ENCODE results near the gene PIEZO2. TPM values are rescaled to one million over a fixed set of nuclear protein-coding genes. Genes with fewer than 3 reads are reported as not detected.
A peak's percentile ranks its signal among the peaks of the same experiment; 100 is the strongest.

PIEZO2 gene
- total RNA-seq, 1 donor from 2014 or later = 5.3 TPM

GRCh38 chr18:10839421-10839820, 309.9 kb downstream of the PIEZO2 start:
- H3K9me3 Mint-ChIP-seq (ENCODE audit: unreplicated experiment) = peaks cover 9% of the 10 kb centered on the region
- no peak overlapping the region for H3K4me3 ChIP-seq (ENCODE audit: insufficient read depth, low read depth, low read length)
- no peaks in the 10 kb centered on the region for H3K9me3 ChIP-seq (ENCODE audit: insufficient read depth, low read depth, low read length)
- H3K36me3 ChIP-seq (ENCODE audit: insufficient read depth, low read length) = no peaks in the 10 kb centered on the region
- H3K4me1 ChIP-seq (ENCODE audit: insufficient read depth, low read length) = no peaks in the 10 kb centered on the region
- H3K9ac ChIP-seq (ENCODE audit: low read length) = no peak overlapping the region
- peaks cover 7% of the 10 kb centered on the region for H3K4me1 Mint-ChIP-seq (ENCODE audit: low read depth, unreplicated experiment)
- no peaks in the 10 kb centered on the region for H4K20me1 ChIP-seq (ENCODE audit: insufficient read depth, low read length)
- no peak overlapping the region for H3K27ac Mint-ChIP-seq (ENCODE audit: unreplicated experiment)
- H3K27ac ChIP-seq (ENCODE audit: low read depth, low read length) = no peak overlapping the region
- no peak overlapping the region for H3K4me3 Mint-ChIP-seq (ENCODE audit: unreplicated experiment)
- H3K27me3 Mint-ChIP-seq (ENCODE audit: low read depth, unreplicated experiment) = peaks cover 2% of the 10 kb centered on the region
- H3K4me2 ChIP-seq (ENCODE audit: low read length) = no peak overlapping the region
- no peaks in the 10 kb centered on the region for H3K79me2 ChIP-seq (ENCODE audit: insufficient read depth, low read length)
- no peak for DNase-seq (ENCODE audit: low read depth)
- peaks cover 3% of the 10 kb centered on the region for H3K36me3 Mint-ChIP-seq (ENCODE audit: low read depth, unreplicated experiment)
- H2AFZ ChIP-seq (ENCODE audit: low read depth, low read length) = no peak overlapping the region
- TF ChIP-seq CTCF (IDR thresholded peaks at IDR 0.05; ENCODE audit: insufficient read depth, low read depth, low read length) (no peak), EZH2 (IDR thresholded peaks at IDR 0.05; ENCODE audit: insufficient read depth, low read length) (no peak)
- no peaks in the 10 kb centered on the region for H3K27me3 ChIP-seq (ENCODE audit: insufficient read depth, low read length)
- no peak for FAIRE-seq

GRCh38 chr18:10838553-10838952, 310.8 kb downstream of the PIEZO2 start:
- H3K9me3 ChIP-seq (ENCODE audit: insufficient read depth, low read depth, low read length) = no peaks in the 10 kb centered on the region
- Mint-ChIP-seq H3K4me3 (ENCODE audit: unreplicated experiment) (no peak overlapping the region), H3K27ac (ENCODE audit: unreplicated experiment) (no peak overlapping the region), H3K4me1 (ENCODE audit: low read depth, unreplicated experiment) (peaks cover 7% of the 10 kb centered on the region), H3K36me3 (ENCODE audit: low read depth, unreplicated experiment) (peaks cover 3% of the 10 kb centered on the region), H3K9me3 (ENCODE audit: unreplicated experiment) (peaks cover 9% of the 10 kb centered on the region), H3K27me3 (ENCODE audit: low read depth, unreplicated experiment) (peaks cover 2% of the 10 kb centered on the region)
- no peaks in the 10 kb centered on the region for H4K20me1 ChIP-seq (ENCODE audit: insufficient read depth, low read length)
- no peak overlapping the region for H3K4me2 ChIP-seq (ENCODE audit: low read length)
- H3K9ac ChIP-seq (ENCODE audit: low read length) = no peak overlapping the region
- DNase-seq (ENCODE audit: low read depth) (no peak), FAIRE-seq (no peak)
- no peaks in the 10 kb centered on the region for H3K79me2 ChIP-seq (ENCODE audit: insufficient read depth, low read length)
- H3K36me3 ChIP-seq (ENCODE audit: insufficient read depth, low read length) = no peaks in the 10 kb centered on the region
- no peaks in the 10 kb centered on the region for H3K27me3 ChIP-seq (ENCODE audit: insufficient read depth, low read length)
- no peaks in the 10 kb centered on the region for H3K4me1 ChIP-seq (ENCODE audit: insufficient read depth, low read length)
- H3K4me3 ChIP-seq (ENCODE audit: insufficient read depth, low read depth, low read length) = no peak overlapping the region
- H3K27ac ChIP-seq (ENCODE audit: low read depth, low read length) = no peak overlapping the region
- H2AFZ ChIP-seq (ENCODE audit: low read depth, low read length) = no peak overlapping the region
- TF ChIP-seq CTCF (IDR thresholded peaks at IDR 0.05; ENCODE audit: insufficient read depth, low read depth, low read length) (no peak), EZH2 (IDR thresholded peaks at IDR 0.05; ENCODE audit: insufficient read depth, low read length) (no peak)

GRCh38 chr18:10834128-10834815, 315.1 kb downstream of the PIEZO2 start:
- TF ChIP-seq EZH2 (IDR thresholded peaks at IDR 0.05; ENCODE audit: insufficient read depth, low read length) = no peak
- no peak for TF ChIP-seq CTCF (IDR thresholded peaks at IDR 0.05; ENCODE audit: insufficient read depth, low read depth, low read length)
- Histone ChIP-seq H4K20me1 (ENCODE audit: insufficient read depth, low read length) (no peaks in the 10 kb centered on the region), H3K4me2 (ENCODE audit: low read length) (no peak overlapping the region), H3K9ac (ENCODE audit: low read length) (no peak overlapping the region), H2AFZ (ENCODE audit: low read depth, low read length) (no peak overlapping the region), H3K4me3 (ENCODE audit: insufficient read depth, low read depth, low read length) (no peak overlapping the region), H3K9me3 (ENCODE audit: insufficient read depth, low read depth, low read length) (no peaks in the 10 kb centered on the region), H3K79me2 (ENCODE audit: insufficient read depth, low read length) (no peaks in the 10 kb centered on the region), H3K27me3 (ENCODE audit: insufficient read depth, low read length) (no peaks in the 10 kb centered on the region), H3K4me1 (ENCODE audit: insufficient read depth, low read length) (no peaks in the 10 kb centered on the region), H3K27ac (ENCODE audit: low read depth, low read length) (no peak overlapping the region), H3K36me3 (ENCODE audit: insufficient read depth, low read length) (no peaks in the 10 kb centered on the region)
- H3K4me1 Mint-ChIP-seq (ENCODE audit: low read depth, unreplicated experiment) = peaks cover 3% of the 10 kb centered on the region
- no peak overlapping the region for H3K4me3 Mint-ChIP-seq (ENCODE audit: unreplicated experiment)
- peaks cover 6% of the 10 kb centered on the region for H3K36me3 Mint-ChIP-seq (ENCODE audit: low read depth, unreplicated experiment)
- FAIRE-seq (no peak), DNase-seq (ENCODE audit: low read depth) (no peak)
- peak overlapping the region; percentile 49 for H3K27ac Mint-ChIP-seq (ENCODE audit: unreplicated experiment)
- H3K27me3 Mint-ChIP-seq (ENCODE audit: low read depth, unreplicated experiment) = no peaks in the 10 kb centered on the region
- peaks cover 2% of the 10 kb centered on the region for H3K9me3 Mint-ChIP-seq (ENCODE audit: unreplicated experiment)
